ENCODE data around the gene ZKSCAN8. TPM values are rescaled to one million over a fixed set of nuclear protein-coding genes. Genes with fewer than 3 reads are reported as not detected.

ZKSCAN8 gene
- total RNA-seq, 1 experiment from 2014 or later: 20.7 TPM

DNA sequence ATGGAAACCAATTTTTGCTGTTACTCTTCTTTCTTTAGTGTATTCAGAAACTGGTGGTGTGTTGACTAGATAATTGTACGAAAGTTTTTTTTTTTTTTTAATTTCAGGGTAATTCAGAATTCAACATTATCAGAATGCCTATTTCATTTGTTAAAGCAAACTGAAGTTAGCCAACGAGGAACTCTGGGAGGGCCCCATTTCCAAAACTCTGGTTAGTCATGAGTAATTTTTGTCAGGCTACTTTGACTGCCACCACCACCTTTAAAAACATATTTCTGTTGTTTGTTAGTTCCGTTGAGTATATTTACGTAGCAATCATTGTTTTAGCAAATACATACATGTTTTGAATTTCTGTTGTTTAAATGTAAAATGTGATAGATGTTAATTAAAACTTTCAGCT is 763 bp downstream of the ZKSCAN8 start:
- no peaks in the 10 kb centered on the region for H4K20me1 ChIP-seq (ENCODE audit: insufficient read depth)
- peak overlapping the region; percentile 89 for H3K4me2 ChIP-seq (ENCODE audit: low read length)
- H3K79me2 ChIP-seq (ENCODE audit: insufficient read depth, low read length): peaks cover 50% of the 10 kb centered on the region
- ChIA-PET RAD21 (ENCODE audit: low non-redundant PET in 1 of 2, low total read pairs in 2 of 2, uncharacterized antibody in 2 of 2, unreplicated experiment in 2 of 2) (no interaction called here), CTCF (interaction anchor here (1.9 kb wide), 1 partner anchor 213 kb away, joined by 8 read pairs; no protein-coding TSS in a partner anchor), POLR2A (interaction anchor here (1.0 to 1.3 kb wide), 2 partner anchors 207 to 249 kb away, joined by 3 read pairs; partner anchors contain the start of gene ZKSCAN3)
- H3K36me3 ChIP-seq (ENCODE audit: control insufficient read depth in 1 of 2, insufficient read depth in 2 of 2, low read length in 2 of 2): peaks cover 13 to 19% of the 10 kb centered on the region in 2 experiments; a peak in 2 of 4 replicates
- H3K9me3 ChIP-seq (ENCODE audit: control insufficient read depth in 1 of 2, insufficient read depth in 1 of 2, low read depth in 1 of 2, low read length in 2 of 2): no peaks in the 10 kb centered on the region
- peak overlapping the region; percentile 80 for H3K9ac ChIP-seq (ENCODE audit: low read length)
- no peak overlapping the region for H2AFZ ChIP-seq (ENCODE audit: low read depth, low read length, poor library complexity, severe bottlenecking)
- no peaks in the 10 kb centered on the region for H3K27me3 ChIP-seq (ENCODE audit: insufficient read depth, low read length)
- no peak for ATAC-seq
- H3K27ac ChIP-seq (ENCODE audit: low read depth, low read length): peak overlapping the region; percentile 73; the same call in 1 of the 2 replicates
- BruUV-seq (replicated peaks): no TSS peak
- intact Hi-C loops (cut with micrococcal nuclease): no loop called here
- H3K4me1 ChIP-seq (ENCODE audit: control insufficient read depth in 1 of 2, insufficient read depth in 2 of 2, low read length in 2 of 2): peaks cover 4 to 11% of the 10 kb centered on the region in 2 experiments; a peak in 2 of 4 replicates
- no peak for TF ChIP-seq SRF (IDR thresholded peaks at IDR 0.05; ENCODE audit: low read depth)
- no peak for TF ChIP-seq ZFX (IDR thresholded peaks at IDR 0.05)
- TF ChIP-seq POLR2A (IDR thresholded peaks at IDR 0.05; ENCODE audit: borderline replicate concordance, extremely low read depth, insufficient read depth, insufficient read length): no peak
- TF ChIP-seq JUND (IDR thresholded peaks at IDR 0.05): no peak
- no peak for TF ChIP-seq EZH2phosphoT487 (IDR thresholded peaks at IDR 0.05; ENCODE audit: borderline replicate concordance)
- TF ChIP-seq FOSL1 (IDR thresholded peaks at IDR 0.05; ENCODE audit: low read depth): no peak
- TF ChIP-seq EGR1 (IDR thresholded peaks at IDR 0.05; ENCODE audit: low read depth): no peak
- TF ChIP-seq, protein P1, sequence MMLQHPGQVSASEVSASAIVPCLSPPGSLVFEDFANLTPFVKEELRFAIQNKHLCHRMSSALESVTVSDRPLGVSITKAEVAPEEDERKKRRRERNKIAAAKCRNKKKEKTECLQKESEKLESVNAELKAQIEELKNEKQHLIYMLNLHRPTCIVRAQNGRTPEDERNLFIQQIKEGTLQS (IDR thresholded peaks at IDR 0.05): no peak
- TF ChIP-seq SP1 (IDR thresholded peaks at IDR 0.05; ENCODE audit: low read depth): no peak
- no peak for TF ChIP-seq ZNF274 (IDR thresholded peaks at IDR 0.05; ENCODE audit: low read depth, low read length)
- TF ChIP-seq EZH2 (IDR thresholded peaks at IDR 0.05): no peak
- TF ChIP-seq, protein P2, sequence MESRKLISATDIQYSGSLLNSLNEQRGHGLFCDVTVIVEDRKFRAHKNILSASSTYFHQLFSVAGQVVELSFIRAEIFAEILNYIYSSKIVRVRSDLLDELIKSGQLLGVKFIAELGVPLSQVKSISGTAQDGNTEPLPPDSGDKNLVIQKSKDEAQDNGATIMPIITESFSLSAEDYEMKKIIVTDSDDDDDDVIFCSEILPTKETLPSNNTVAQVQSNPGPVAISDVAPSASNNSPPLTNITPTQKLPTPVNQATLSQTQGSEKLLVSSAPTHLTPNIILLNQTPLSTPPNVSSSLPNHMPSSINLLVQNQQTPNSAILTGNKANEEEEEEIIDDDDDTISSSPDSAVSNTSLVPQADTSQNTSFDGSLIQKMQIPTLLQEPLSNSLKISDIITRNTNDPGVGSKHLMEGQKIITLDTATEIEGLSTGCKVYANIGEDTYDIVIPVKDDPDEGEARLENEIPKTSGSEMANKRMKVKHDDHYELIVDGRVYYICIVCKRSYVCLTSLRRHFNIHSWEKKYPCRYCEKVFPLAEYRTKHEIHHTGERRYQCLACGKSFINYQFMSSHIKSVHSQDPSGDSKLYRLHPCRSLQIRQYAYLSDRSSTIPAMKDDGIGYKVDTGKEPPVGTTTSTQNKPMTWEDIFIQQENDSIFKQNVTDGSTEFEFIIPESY (IDR thresholded peaks at IDR 0.05; ENCODE audit: extremely low read depth, insufficient replicate concordance, low read length): no peak
- DNase-seq (ENCODE audit: low read depth, low spot score): no peak
- no peaks in the 10 kb centered on the region for H3K9me2 ChIP-seq (ENCODE audit: insufficient read depth)
- H3K4me3 ChIP-seq (replicated peaks in 1 of 2; ENCODE audit: low read depth in 1 of 2, low read length in 2 of 2): peak overlapping the region; percentile 90 to 92

Data from HCT116 (cell line).